Ovary (tissue), 3 donors: Measurements from ENCODE around the gene DOCK2.

ENCODE experiments used
- EP300 ChIP-seq: sonication (generic); formaldehyde crosslinking; IDR thresholded peaks from one replicate; pipeline ENCODE4 v1.6.1; 2017; ENCODE audit warnings: antibody characterized with exemption
- POLR2A ChIP-seq: fragments of 450-650 bp; IDR thresholded peaks from one replicate; pipeline ENCODE4 v1.6.1; 2017; ENCODE audit warnings: antibody characterized with exemption, mild to moderate bottlenecking, moderate library complexity
- TF ChIP-seq, protein P1 (sequence below), 3 donors: fragments of 450-650 bp in 2 of 3; fragments of 200-600 bp in 1 of 3; IDR thresholded peaks; one replicate each; pipeline versions ENCODE4 v1.5.1 to v1.8.0; 2016 to 2022; ENCODE audit warnings: antibody characterized with exemption in 3 of 3, mild to moderate bottlenecking in 1 of 3
- donor health status: DM: no; HTN: no; CAD: no.

DNA sequence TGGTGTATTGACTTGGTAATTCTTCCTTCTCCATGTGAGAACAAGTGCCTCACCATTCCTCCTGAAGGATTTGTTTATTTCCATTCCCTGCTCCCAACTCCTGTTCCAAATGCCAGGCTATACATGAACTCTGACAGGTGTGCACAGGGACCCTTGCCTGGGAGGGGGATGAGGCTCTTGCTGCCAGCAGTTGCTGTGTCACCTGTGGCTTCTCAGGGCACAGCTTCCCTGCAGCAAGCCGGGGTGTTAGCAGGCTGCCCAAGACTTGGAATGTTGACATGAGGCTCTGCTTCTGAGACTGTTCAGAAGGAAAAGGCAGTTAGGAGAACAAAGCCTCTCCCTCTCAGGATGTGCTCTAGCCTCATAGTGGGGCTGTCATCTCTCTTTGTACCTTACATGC, 131.3 kb downstream of the DOCK2 start:
- TF ChIP-seq, protein P1, sequence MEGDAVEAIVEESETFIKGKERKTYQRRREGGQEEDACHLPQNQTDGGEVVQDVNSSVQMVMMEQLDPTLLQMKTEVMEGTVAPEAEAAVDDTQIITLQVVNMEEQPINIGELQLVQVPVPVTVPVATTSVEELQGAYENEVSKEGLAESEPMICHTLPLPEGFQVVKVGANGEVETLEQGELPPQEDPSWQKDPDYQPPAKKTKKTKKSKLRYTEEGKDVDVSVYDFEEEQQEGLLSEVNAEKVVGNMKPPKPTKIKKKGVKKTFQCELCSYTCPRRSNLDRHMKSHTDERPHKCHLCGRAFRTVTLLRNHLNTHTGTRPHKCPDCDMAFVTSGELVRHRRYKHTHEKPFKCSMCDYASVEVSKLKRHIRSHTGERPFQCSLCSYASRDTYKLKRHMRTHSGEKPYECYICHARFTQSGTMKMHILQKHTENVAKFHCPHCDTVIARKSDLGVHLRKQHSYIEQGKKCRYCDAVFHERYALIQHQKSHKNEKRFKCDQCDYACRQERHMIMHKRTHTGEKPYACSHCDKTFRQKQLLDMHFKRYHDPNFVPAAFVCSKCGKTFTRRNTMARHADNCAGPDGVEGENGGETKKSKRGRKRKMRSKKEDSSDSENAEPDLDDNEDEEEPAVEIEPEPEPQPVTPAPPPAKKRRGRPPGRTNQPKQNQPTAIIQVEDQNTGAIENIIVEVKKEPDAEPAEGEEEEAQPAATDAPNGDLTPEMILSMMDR (IDR thresholded peaks at IDR 0.05) = no peak
- TF ChIP-seq EP300 (no peak), POLR2A (no peak)
